ENCODE measurements around the gene PAPOLA. TPM values are rescaled to one million over a fixed set of nuclear protein-coding genes. Genes with fewer than 3 reads are reported as not detected.

Gene PAPOLA
- total RNA-seq, 1 donor from 2014 or later: 64.2 TPM

DNA sequence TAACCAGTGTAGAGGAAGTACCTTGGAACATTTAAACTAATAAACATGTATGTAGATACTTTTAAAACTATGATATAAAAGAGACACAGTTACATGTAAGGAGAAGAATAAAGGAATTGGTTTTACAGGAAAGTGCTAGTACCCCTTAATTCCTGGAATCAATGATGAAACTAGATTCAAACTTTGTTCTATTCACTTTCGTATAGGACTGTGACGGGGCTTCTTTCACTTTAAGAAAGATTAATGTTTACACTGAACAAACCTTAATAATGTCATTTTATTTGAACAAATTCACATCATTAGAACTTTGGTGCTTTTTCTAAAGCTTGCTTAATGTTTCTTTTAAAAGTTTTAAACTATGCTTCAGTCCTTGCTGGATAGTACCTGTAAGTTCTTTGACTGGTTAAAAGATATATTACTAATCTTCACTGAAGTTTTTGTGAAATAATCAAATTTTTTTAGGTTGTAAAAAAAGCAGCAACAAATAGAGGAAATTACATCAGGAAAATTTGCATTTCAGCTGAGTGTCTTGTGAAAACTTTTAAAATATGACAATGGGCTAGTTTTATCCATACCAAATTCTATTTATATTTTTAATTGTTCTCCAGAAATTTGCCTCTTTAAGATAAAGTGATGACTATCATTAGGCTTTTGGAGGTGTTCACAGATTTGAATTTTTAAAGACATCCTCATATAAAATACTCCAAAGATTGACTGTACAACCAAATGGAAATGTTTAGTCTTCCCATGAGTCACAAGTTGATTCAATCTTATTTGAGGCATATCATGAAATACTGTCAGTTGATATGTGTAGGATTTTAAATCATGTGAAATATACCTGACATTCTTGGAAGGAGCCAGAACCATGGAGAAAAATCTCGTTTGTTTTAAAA, 36.2 kb downstream of the PAPOLA start:
- H3K36me3 ChIP-seq: peaks cover 2 to 29% of the 10 kb centered on the region in 2 donors
- no peaks in the 10 kb centered on the region for H3K9me3 ChIP-seq
- no peak overlapping the region for H3K27ac ChIP-seq
- no peaks in the 10 kb centered on the region for H3K27me3 ChIP-seq
- H3K4me1 ChIP-seq: no peaks in the 10 kb centered on the region
- H3K4me3 ChIP-seq: no peak overlapping the region
- TF ChIP-seq, protein P1, sequence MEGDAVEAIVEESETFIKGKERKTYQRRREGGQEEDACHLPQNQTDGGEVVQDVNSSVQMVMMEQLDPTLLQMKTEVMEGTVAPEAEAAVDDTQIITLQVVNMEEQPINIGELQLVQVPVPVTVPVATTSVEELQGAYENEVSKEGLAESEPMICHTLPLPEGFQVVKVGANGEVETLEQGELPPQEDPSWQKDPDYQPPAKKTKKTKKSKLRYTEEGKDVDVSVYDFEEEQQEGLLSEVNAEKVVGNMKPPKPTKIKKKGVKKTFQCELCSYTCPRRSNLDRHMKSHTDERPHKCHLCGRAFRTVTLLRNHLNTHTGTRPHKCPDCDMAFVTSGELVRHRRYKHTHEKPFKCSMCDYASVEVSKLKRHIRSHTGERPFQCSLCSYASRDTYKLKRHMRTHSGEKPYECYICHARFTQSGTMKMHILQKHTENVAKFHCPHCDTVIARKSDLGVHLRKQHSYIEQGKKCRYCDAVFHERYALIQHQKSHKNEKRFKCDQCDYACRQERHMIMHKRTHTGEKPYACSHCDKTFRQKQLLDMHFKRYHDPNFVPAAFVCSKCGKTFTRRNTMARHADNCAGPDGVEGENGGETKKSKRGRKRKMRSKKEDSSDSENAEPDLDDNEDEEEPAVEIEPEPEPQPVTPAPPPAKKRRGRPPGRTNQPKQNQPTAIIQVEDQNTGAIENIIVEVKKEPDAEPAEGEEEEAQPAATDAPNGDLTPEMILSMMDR (IDR thresholded peaks at IDR 0.05): no peak
- no peak for DNase-seq (ENCODE audit: low spot score in 2 of 2)
- intact Hi-C loops (cut with DNase I): no loop called here

DNA sequence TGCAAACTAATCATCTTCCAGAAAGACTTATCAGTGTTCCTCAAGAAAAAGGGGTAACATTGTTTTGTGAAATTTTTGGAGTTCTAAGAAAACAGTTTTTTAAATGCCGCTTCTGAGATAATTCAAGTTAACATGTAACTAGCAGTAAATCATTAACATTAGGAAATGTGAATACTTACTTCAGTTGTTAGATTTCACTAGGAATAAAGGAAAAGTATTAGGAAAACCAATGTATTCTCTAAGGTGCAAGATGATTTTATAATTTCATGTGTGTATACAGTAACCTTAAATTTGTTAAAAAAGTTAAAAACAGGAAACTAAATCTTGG, 36.8 kb downstream of the PAPOLA start:
- H3K36me3 ChIP-seq: peaks cover 2 to 27% of the 10 kb centered on the region in 2 donors
- no peak for DNase-seq (ENCODE audit: low spot score in 2 of 2)
- TF ChIP-seq, protein P1 (IDR thresholded peaks at IDR 0.05): no peak
- H3K9me3 ChIP-seq: no peaks in the 10 kb centered on the region
- H3K4me3 ChIP-seq: no peak overlapping the region
- intact Hi-C loops (cut with DNase I): no loop called here
- H3K27ac ChIP-seq: no peak overlapping the region
- H3K4me1 ChIP-seq: no peaks in the 10 kb centered on the region
- H3K27me3 ChIP-seq: no peaks in the 10 kb centered on the region

DNA sequence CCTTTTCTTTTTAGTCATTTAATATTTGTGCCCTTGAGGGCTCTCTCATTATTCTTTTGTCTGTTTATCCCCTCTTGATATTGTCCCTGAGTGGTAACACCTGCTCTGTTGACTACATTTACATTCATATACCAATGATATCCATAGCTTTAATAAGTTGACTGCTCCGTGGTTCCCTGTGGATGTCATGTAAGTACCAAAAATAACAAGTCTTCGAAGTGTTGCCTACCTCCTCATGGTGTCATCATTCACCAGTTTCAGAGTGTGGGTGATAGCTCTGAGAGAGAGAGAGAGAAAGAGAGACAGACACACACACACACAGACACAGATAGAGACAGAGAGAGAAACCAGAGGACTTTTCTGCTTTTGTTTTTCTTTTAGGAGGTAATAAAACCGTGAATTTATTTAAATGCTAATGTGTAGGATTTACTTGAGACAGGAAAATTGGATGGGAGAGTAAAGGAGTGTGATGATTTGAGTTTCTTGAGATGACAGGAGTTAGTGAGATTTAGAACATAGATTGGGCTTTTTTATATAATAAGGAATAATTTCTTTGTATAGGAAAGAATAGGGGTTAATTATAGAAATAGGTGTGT, 52.2 kb downstream of the PAPOLA start:
- Histone ChIP-seq H3K27me3 (no peaks in the 10 kb centered on the region), H3K4me3 (no peak overlapping the region), H3K36me3 (peaks cover 52 to 82% of the 10 kb centered on the region in 2 donors), H3K4me1 (no peaks in the 10 kb centered on the region), H3K27ac (no peak overlapping the region), H3K9me3 (no peaks in the 10 kb centered on the region)
- TF ChIP-seq, protein P1 (IDR thresholded peaks at IDR 0.05): no peak
- DNase-seq (ENCODE audit: low spot score in 2 of 2): no peak
- intact Hi-C loops (cut with DNase I): no loop called here

DNA sequence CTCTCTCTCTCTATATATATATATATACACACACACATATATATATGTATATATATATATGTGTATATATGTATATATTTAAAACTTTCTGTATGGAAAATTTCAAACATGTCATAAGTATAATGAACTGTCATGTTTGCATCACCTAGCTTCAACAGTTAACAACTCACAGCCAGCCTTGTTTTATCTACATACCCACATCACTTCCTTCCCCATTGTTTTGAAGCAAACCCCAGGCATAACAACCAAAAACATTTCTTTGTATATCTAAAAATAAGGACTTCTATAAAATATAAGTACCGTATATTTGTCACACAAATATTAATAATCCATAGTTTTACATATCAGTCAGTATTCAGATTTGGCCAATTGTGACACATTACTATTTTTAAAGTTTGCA, 57.4 kb downstream of the PAPOLA start:
- Histone ChIP-seq H3K4me1 (no peaks in the 10 kb centered on the region), H3K4me3 (no peak overlapping the region), H3K27ac (no peak overlapping the region), H3K27me3 (no peaks in the 10 kb centered on the region), H3K36me3 (peaks cover 37 to 61% of the 10 kb centered on the region in 2 donors), H3K9me3 (no peaks in the 10 kb centered on the region)
- intact Hi-C loops (cut with DNase I): no loop called here
- no peak for DNase-seq (ENCODE audit: low spot score in 2 of 2)
- TF ChIP-seq, protein P1 (IDR thresholded peaks at IDR 0.05): no peak

DNA sequence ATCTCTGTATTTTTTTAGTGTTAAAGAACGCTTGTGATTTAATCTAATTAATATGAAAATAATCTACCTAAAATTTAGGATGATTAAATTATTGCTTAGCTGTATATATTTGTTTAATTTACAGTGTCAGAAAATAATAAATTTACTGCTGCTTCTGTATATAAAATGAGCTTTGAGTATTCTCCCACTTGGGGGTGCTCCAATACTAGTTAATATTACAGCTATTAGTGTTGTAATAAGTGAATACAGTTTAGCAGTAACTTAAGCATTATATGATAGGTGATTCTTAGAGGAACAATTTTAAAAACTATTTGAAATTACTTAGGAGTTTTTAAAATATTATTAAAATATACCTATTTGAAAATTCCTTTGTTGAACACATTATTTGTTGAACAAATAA, 62.2 kb downstream of the PAPOLA start:
- TF ChIP-seq, protein P1 (IDR thresholded peaks at IDR 0.05): no peak
- no peaks in the 10 kb centered on the region for H3K9me3 ChIP-seq
- intact Hi-C loops (cut with DNase I): no loop called here
- no peak overlapping the region for H3K4me3 ChIP-seq
- no peaks in the 10 kb centered on the region for H3K4me1 ChIP-seq
- no peak overlapping the region for H3K27ac ChIP-seq
- H3K36me3 ChIP-seq: peaks cover 36 to 37% of the 10 kb centered on the region in 2 donors
- DNase-seq (ENCODE audit: low spot score in 2 of 2): no peak
- no peaks in the 10 kb centered on the region for H3K27me3 ChIP-seq
